ENCODE measurements around the gene SRSF11. TPM values are rescaled to one million over a fixed set of nuclear protein-coding genes. Genes with fewer than 3 reads are reported as not detected.
"Not testable (repeated sequence)": the region's sequence is repeated elsewhere in the genome, so short reads cannot be mapped to it uniquely, and the experiment has no call there.

The SRSF11 gene
- total and polyA plus RNA-seq, 12 donors = 41.8 to 174 (median 52.8) TPM

DNA sequence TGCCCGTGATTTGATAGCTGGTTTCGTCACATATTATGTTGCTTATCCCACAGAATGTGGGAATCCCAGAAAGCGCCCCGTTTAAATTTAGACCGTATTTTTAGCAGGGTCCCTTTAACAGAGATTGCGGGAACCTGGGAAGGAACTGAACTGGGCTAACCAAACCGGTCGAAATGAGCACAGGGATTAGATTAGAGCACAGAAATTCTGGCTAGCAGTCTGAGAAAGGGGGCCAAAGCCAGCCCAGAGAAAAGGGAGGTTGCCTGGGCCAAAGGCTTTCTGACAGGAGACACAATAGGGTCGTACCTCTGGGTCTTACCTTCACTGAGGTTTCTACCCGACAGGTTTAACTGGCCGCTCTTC is 16.1 kb upstream of the SRSF11 start:
- H3K27ac ChIP-seq = peak overlapping the region; percentile 24 to 97 (median 91)
- DNase-seq (no peak), ATAC-seq (peak in 6 of 8 donors; percentile 11 to 48 (median 27))
- intact Hi-C loops (cut with DNase I) = loop anchor here in 2 of 10 donors (1.0 to 10.0 kb wide), 3 partner anchors 16 to 210 kb away; partner anchors contain the start of genes CTH (in 2 of the 2) and SRSF11 (in 1 of the 2)
- H3K4me3 ChIP-seq = peak overlapping the region; percentile 57 to 100 (median 78)
- H3K9me3 ChIP-seq = no peaks in the 10 kb centered on the region
- TF ChIP-seq, protein P1, sequence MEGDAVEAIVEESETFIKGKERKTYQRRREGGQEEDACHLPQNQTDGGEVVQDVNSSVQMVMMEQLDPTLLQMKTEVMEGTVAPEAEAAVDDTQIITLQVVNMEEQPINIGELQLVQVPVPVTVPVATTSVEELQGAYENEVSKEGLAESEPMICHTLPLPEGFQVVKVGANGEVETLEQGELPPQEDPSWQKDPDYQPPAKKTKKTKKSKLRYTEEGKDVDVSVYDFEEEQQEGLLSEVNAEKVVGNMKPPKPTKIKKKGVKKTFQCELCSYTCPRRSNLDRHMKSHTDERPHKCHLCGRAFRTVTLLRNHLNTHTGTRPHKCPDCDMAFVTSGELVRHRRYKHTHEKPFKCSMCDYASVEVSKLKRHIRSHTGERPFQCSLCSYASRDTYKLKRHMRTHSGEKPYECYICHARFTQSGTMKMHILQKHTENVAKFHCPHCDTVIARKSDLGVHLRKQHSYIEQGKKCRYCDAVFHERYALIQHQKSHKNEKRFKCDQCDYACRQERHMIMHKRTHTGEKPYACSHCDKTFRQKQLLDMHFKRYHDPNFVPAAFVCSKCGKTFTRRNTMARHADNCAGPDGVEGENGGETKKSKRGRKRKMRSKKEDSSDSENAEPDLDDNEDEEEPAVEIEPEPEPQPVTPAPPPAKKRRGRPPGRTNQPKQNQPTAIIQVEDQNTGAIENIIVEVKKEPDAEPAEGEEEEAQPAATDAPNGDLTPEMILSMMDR (IDR thresholded peaks at IDR 0.05) = no peak
- peaks cover 0 to 65% (median 47%) of the 10 kb centered on the region in 9 donors for H3K4me1 ChIP-seq
- H3K36me3 ChIP-seq = peaks cover 0 to 21% (median 0%) of the 10 kb centered on the region in 9 donors
- H3K27me3 ChIP-seq = no peaks in the 10 kb centered on the region
- 0% methylated on average over 11 of the region's 11 CpGs for WGBS, 2 donors

DNA sequence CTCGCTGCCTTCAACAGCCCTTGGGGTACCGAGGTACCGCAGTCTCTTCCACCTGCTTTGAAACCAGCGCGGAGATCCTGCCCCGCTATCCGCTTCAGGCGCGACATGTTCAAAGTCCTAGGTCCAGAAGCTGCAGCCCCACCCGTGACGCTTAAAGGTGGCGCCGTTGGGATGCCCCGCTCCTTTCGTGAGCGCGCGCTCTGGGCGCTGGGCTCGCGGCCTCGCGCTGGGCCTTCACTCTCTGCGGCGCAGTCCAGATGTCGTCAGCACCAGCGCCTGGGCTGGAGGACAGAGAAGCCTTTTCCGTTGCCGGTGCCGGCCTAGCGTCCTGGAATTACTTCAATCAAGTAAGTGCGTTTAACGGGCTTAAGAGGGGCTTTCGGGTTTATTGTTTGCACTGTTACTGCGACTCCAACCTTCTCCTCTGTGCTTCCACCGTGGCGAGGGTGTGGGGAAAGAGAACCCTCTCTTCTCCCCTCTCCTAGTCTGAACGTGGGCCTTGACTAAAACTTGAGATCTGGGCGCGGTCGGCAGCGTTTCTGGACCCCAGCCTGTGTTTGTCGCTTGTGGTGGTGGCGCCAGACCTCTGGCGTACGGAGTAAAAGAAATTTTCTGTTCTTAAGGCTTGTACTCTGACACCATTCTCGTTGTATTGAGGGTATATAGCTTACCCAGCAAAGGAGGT is 15.6 kb upstream of the SRSF11 start, which contains the start of gene LRRC40:
TSS of gene LRRC40 (minus strand) at position 146 of the 685 bp plus-strand sequence. CDS start at position 107, 39 bp downstream.
- 0 to 1% methylated on average over 47 of the region's 47 CpGs for WGBS, 2 donors
- intact Hi-C loops (cut with DNase I) = loop anchor here in 2 of 10 donors (1.0 to 10.0 kb wide), 3 partner anchors 16 to 209 kb away; partner anchors contain the start of genes CTH (in 2 of the 2) and SRSF11 (in 1 of the 2)
- peaks cover 0 to 70% (median 52%) of the 10 kb centered on the region in 9 donors for H3K4me1 ChIP-seq

DNA sequence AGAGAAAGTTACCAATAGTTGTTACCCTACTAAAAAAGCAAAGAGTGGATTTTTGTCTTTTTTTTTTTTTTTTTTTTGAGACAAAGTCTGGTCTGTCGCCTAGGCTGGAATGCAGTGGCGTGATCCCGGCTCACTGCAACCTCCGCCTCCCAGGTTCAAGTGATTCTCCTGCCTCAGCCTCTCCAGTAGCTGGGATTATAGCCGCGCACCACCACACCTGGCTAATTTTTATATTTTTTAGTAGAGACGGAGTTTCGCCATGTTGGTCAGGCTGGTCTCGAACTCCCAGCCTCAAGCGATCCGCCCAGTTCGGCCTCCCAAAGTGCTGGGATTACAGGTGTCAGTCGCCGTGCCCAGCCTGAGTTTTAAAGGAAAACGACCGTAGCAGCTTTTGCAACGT is 14.3 kb upstream of the SRSF11 start:
- H3K4me3 ChIP-seq = peak overlapping the region; percentile 51 to 100 (median 78)
- intact Hi-C loops (cut with DNase I) = loop anchor here in 2 of 10 donors (5.0 to 10.0 kb wide), 2 partner anchors 205 to 208 kb away; partner anchors contain the start of gene CTH (in 2 of the 2)
- 81 to 82% methylated on average over 17 of the region's 17 CpGs for WGBS, 2 donors

More for the DNA sequence above, 15.6 kb upstream of the SRSF11 start, which contains the start of gene LRRC40:
- peak; percentile 99 to 100 (median 99) for ATAC-seq
- Histone ChIP-seq H3K27me3 (no peaks in the 10 kb centered on the region), H3K9me3 (no peaks in the 10 kb centered on the region), H3K4me3 (peak within 1 kb of the TSS; percentile 57 to 100 (median 78)), H3K27ac (peak within 1 kb of the TSS; percentile 73 to 97 (median 91)), H3K36me3 (peaks cover 0 to 21% (median 0%) of the 10 kb centered on the region in 9 donors)
- TF ChIP-seq, protein P1 (IDR thresholded peaks at IDR 0.05) = no peak
- DNase-seq = peak; percentile 96

DNA sequence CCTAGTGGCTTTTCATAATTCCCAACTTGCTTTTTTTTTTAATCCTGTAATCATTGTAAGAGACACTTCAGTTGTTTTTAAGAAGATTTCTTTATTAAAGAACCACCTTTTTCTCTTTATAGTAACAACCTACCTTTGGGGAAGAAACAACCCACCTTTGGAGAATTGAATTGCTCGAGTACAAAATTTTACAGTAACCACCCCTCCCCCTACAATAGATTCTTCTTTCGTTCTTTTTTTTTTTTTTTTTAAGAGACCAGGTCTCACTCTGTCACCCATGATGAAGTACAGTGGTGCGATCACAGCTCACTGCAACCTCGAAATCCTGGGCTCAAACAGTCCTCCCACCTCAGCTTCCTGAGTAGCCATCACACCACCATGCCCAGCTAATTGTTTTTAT is 13.7 kb upstream of the SRSF11 start:
- peaks cover 0 to 28% (median 3%) of the 10 kb centered on the region in 9 donors for H3K36me3 ChIP-seq
- H3K4me1 ChIP-seq = peaks cover 0 to 75% (median 52%) of the 10 kb centered on the region in 9 donors
- H3K27me3 ChIP-seq = no peaks in the 10 kb centered on the region
- no peaks in the 10 kb centered on the region for H3K9me3 ChIP-seq
- TF ChIP-seq, protein P1 (IDR thresholded peaks at IDR 0.05) = no peak
- no peak overlapping the region for H3K27ac ChIP-seq
- DNase-seq = no peak
- no peak for ATAC-seq
- 78 to 83% methylated on average over 4 of the region's 4 CpGs for WGBS, 2 donors
- intact Hi-C loops (cut with DNase I) = loop anchor here in 2 of 10 donors (5.0 to 10.0 kb wide), 2 partner anchors 205 to 207 kb away; partner anchors contain the start of gene CTH (in 2 of the 2)
- H3K4me3 ChIP-seq = peak overlapping the region in 4 of 10 donors; percentile 68 to 100 (median 80)

More for the DNA sequence above, 14.3 kb upstream of the SRSF11 start:
- not testable (repeated sequence) for ATAC-seq, H3K9me3 ChIP-seq, DNase-seq, H3K27me3 ChIP-seq
- Histone ChIP-seq H3K36me3 (peaks cover 0 to 24% (median 0%) of the 10 kb centered on the region in 9 donors), H3K27ac (peak overlapping the region in 5 of 10 donors; percentile 86 to 97 (median 92)), H3K4me1 (peaks cover 0 to 79% (median 52%) of the 10 kb centered on the region in 9 donors)

Data from heart right ventricle (tissue), 16 donors.